Left cardiac atrium (tissue), 4 donors: ENCODE data around the gene CCDC69. TPM values are rescaled to one million over a fixed set of nuclear protein-coding genes. Genes with fewer than 3 reads are reported as not detected.
"Not testable (repeated sequence)": the region's sequence is repeated elsewhere in the genome, so short reads cannot be mapped to it uniquely, and the experiment has no call there.

Experiments
- ATAC-seq, 2 donors: fragments of 200-7000 bp; cut with Tn5 transposase; one replicate each; pipeline ENCODE4 v1.9.1; 2020; ENCODE audit warnings: mild to moderate bottlenecking in 2 of 2, moderate library complexity in 2 of 2
- DNase-seq: peaks from one replicate; pipeline ENCODE4 v3.0.0-alpha.2; 2020
- intact Hi-C, 2 donors: fragments of 100-400 bp; cut with DNase I; formaldehyde crosslinking; loops; one replicate each; pipeline versions ENCODE4 v1.14.1 to v1.15.1; 2022 to 2023
- long read RNA-seq: library from polyadenylated mRNA; unstranded; transcript quantifications from one replicate; pipeline ENCODE4 v2.0.0, GENCODE V29; 2021
- total RNA-seq, 2 donors: library from RNA; stranded (reverse); fragmentation: NEBNext Ultra II Directional; extraction: Animal tissue kit (Norgen Biotek cat#: 25700); gene quantifications; one replicate each; pipeline ENCODE4 v1.2.1, GENCODE V29; 2021
- donor health status: DM: no; HTN: yes; CAD: no.
- donor health status: DM: no; HTN: yes; CAD: no; lungs with severe emphysema.
- donor health status: DM: yes; HTN: yes; CAD: no.
- donor health status: Dilated cardiomyopathy.

Gene CCDC69
- 100 to 1,000 TPM; 148 to 161 TPM for total RNA-seq
- long read RNA-seq, transcript CCDC69-201 (9 exons, 3,451 nt): major isoform, 68 of 144 reads
- long read RNA-seq, partial matches to known transcripts: 7 of 144 reads
- long read RNA-seq, other reads (novel, unspliced or antisense): 69 of 144 reads

GRCh38 chr5:151223447-151224264, at the start of gene CCDC69:
TSS of gene CCDC69 (minus strand) at chr5:151224092. CDS start at chr5:151223970, 122 bp downstream.
- ATAC-seq: peak; percentile 93 to 94
- peak; percentile 83 for DNase-seq
- intact Hi-C loops: no loop called here

GRCh38 chr5:151271336-151271735, 47.4 kb upstream of the CCDC69 start:
- ATAC-seq: no peak

GRCh38 chr5:151270599-151270998, 46.7 kb upstream of the CCDC69 start:
- DNase-seq (no peak), ATAC-seq (no peak)
- intact Hi-C loops: no loop called here

More at GRCh38 chr5:151271336-151271735, 47.4 kb upstream of the CCDC69 start:
- intact Hi-C loops: no loop called here
- DNase-seq: no peak

- DNase-seq (no peak), ATAC-seq (no peak)
- intact Hi-C loops: no loop called here
Measured at GRCh38 chr5:151267491-151268260, 43.8 kb upstream of the CCDC69 start.

GRCh38 chr5:151264113-151264512, 40.2 kb upstream of the CCDC69 start:
- DNase-seq: no peak
- peak in 1 of 2 donors; percentile 57 for ATAC-seq
- intact Hi-C loops: no loop called here

- DNase-seq: no peak
- ATAC-seq: no peak
- intact Hi-C loops: no loop called here
Measured at GRCh38 chr5:151262532-151262931, 38.6 kb upstream of the CCDC69 start.

- no peak for ATAC-seq
- intact Hi-C loops: no loop called here
- DNase-seq: no peak
Measured at GRCh38 chr5:151259931-151260330, 36.0 kb upstream of the CCDC69 start.

GRCh38 chr5:151258816-151259215, 34.9 kb upstream of the CCDC69 start:
- intact Hi-C loops: no loop called here
- DNase-seq (no peak), ATAC-seq (no peak)

- intact Hi-C loops: no loop called here
- no peak for DNase-seq
- ATAC-seq: peak in 1 of 2 donors; percentile 59
Measured at GRCh38 chr5:151258201-151258611, 34.3 kb upstream of the CCDC69 start.

- DNase-seq (no peak), ATAC-seq (no peak)
- intact Hi-C loops: no loop called here
Measured at GRCh38 chr5:151257731-151258181, 33.9 kb upstream of the CCDC69 start.

- no peak for DNase-seq
- no peak for ATAC-seq
- intact Hi-C loops: no loop called here
Measured at GRCh38 chr5:151255621-151256286, 31.9 kb upstream of the CCDC69 start.

- ATAC-seq: not testable (repeated sequence)
Measured at GRCh38 chr5:151254990-151255389, 31.1 kb upstream of the CCDC69 start.

GRCh38 chr5:151254556-151254955, 30.7 kb upstream of the CCDC69 start:
- no peak for DNase-seq
- no peak for ATAC-seq
- intact Hi-C loops: no loop called here

More at GRCh38 chr5:151254990-151255389, 31.1 kb upstream of the CCDC69 start:
- intact Hi-C loops, DNase-seq: not testable (repeated sequence)

- intact Hi-C loops: no loop called here
- ATAC-seq (no peak), DNase-seq (no peak)
Measured at GRCh38 chr5:151253605-151253950, 29.7 kb upstream of the CCDC69 start.

GRCh38 chr5:151252762-151253604, 29.1 kb upstream of the CCDC69 start, which contains the start of gene GM2A:
TSS of gene GM2A (plus strand) at chr5:151253185. CDS start at chr5:151253217, 32 bp downstream.
- ATAC-seq: peak; percentile 97
- intact Hi-C loops: no loop called here
- peak; percentile 99 for DNase-seq

GRCh38 chr5:151251621-151252020, 27.7 kb upstream of the CCDC69 start:
- intact Hi-C loops: no loop called here
- DNase-seq: no peak
- no peak for ATAC-seq

- intact Hi-C loops: no loop called here
- DNase-seq (no peak), ATAC-seq (no peak)
Measured at GRCh38 chr5:151251001-151251551, 27.2 kb upstream of the CCDC69 start.

GRCh38 chr5:151250346-151251000, 26.6 kb upstream of the CCDC69 start:
- intact Hi-C loops: no loop called here
- no peak for ATAC-seq
- DNase-seq: no peak
